Measurements from ENCODE around the gene NANP.

GRCh38 chr20:25606094-25606695 lies 17.6 kb downstream of the NANP start:
- TF ChIP-seq, protein P1, sequence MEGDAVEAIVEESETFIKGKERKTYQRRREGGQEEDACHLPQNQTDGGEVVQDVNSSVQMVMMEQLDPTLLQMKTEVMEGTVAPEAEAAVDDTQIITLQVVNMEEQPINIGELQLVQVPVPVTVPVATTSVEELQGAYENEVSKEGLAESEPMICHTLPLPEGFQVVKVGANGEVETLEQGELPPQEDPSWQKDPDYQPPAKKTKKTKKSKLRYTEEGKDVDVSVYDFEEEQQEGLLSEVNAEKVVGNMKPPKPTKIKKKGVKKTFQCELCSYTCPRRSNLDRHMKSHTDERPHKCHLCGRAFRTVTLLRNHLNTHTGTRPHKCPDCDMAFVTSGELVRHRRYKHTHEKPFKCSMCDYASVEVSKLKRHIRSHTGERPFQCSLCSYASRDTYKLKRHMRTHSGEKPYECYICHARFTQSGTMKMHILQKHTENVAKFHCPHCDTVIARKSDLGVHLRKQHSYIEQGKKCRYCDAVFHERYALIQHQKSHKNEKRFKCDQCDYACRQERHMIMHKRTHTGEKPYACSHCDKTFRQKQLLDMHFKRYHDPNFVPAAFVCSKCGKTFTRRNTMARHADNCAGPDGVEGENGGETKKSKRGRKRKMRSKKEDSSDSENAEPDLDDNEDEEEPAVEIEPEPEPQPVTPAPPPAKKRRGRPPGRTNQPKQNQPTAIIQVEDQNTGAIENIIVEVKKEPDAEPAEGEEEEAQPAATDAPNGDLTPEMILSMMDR (IDR thresholded peaks at IDR 0.05), result no peak
- TF ChIP-seq ZFX (IDR thresholded peaks at IDR 0.05; ENCODE audit: borderline replicate concordance), result no peak

All from 22Rv1 (cell line).